ENCODE measurements around the gene CHAT. TPM values are rescaled to one million over a fixed set of nuclear protein-coding genes. Genes with fewer than 3 reads are reported as not detected.

Gene CHAT
- total RNA-seq, 4 donors from 2014 or later, result not detected

- H3K4me3 ChIP-seq, result no peak overlapping the region
- no peaks in the 10 kb centered on the region for H3K4me1 ChIP-seq
- H3K36me3 ChIP-seq, result no peaks in the 10 kb centered on the region
- no peak for DNase-seq (ENCODE audit: low spot score in 2 of 2)
- H3K27me3 ChIP-seq, result peaks cover 0 to 16% of the 10 kb centered on the region in 2 donors
- no peak overlapping the region for H3K27ac ChIP-seq
- no peak for TF ChIP-seq EP300 (IDR thresholded peaks at IDR 0.05)
- no peak for TF ChIP-seq POLR2A (IDR thresholded peaks at IDR 0.05)
- TF ChIP-seq CTCF (IDR thresholded peaks at IDR 0.05), result no peak
- no peaks in the 10 kb centered on the region for H3K9me3 ChIP-seq
- 83 to 87% methylated on average over 5 of the region's 5 CpGs for WGBS, 2 donors
These were observed 29.6 kb downstream of the CHAT start for GRCh38 chr10:49643241-49644034.

GRCh38 chr10:49644035-49644646, 30.3 kb downstream of the CHAT start:
- peaks cover 0 to 16% of the 10 kb centered on the region in 2 donors for H3K27me3 ChIP-seq
- no peak for DNase-seq (ENCODE audit: low spot score in 2 of 2)
- no peaks in the 10 kb centered on the region for H3K36me3 ChIP-seq
- H3K4me1 ChIP-seq, result no peaks in the 10 kb centered on the region
- no peak for TF ChIP-seq CTCF (IDR thresholded peaks at IDR 0.05)
- no peak for TF ChIP-seq EP300 (IDR thresholded peaks at IDR 0.05)
- TF ChIP-seq POLR2A (IDR thresholded peaks at IDR 0.05), result no peak
- no peak overlapping the region for H3K27ac ChIP-seq
- no peaks in the 10 kb centered on the region for H3K9me3 ChIP-seq
- H3K4me3 ChIP-seq, result no peak overlapping the region
- 77 to 82% methylated on average over 7 of the region's 7 CpGs for WGBS, 2 donors

- no peak for TF ChIP-seq CTCF (IDR thresholded peaks at IDR 0.05)
- no peak for TF ChIP-seq POLR2A (IDR thresholded peaks at IDR 0.05)
- TF ChIP-seq EP300 (IDR thresholded peaks at IDR 0.05), result no peak
These were observed 31.6 kb downstream of the CHAT start for GRCh38 chr10:49645417-49645816.

DNA sequence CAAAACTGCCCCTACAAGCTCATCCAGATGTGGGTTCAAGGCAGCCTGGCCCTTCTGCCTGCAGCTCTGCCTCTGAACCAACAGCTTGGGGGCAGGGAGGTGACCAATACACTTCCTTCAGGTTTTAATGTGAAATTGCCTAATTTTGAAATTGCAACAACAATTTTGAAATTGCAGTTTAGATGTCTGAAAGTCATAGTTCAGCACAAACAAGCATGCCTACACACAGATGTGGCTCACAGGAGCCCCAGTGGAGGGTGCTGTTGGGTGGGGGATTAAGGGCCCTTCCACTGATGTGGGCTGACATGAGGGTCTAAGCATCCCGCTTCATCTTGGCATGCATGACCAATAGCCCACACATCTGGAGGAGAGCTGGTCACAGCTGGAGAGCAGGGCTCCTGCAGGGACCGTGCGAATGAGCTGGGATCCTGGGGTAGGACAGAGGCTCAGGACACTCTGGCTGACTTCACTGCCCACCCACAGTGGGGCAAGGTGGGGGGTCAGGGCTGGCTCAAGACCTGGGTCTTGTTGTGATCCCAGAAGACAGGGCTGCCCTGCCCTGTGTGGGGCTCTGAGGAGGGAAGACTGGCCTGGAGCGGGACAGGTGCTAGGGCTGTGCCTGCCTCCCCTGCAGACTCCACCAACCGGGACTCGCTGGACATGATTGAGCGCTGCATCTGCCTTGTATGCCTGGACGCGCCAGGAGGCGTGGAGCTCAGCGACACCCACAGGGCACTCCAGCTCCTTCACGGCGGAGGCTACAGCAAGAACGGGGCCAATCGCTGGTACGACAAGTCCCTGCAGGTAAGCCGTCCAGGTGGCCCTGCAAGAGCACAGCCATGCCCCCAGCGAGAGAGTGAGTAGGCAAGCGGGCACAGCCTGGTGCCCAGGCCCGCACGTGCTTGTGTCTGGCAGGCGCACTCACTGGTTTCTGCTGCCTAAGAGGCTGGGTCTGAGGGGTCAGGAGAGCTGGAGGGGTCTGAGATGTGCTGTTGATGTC, 32.3 kb downstream of the CHAT start:
- no peak for DNase-seq (ENCODE audit: low spot score in 2 of 2)
- peaks cover 0 to 6% of the 10 kb centered on the region in 2 donors for H3K27me3 ChIP-seq

More at GRCh38 chr10:49645417-49645816, 31.6 kb downstream of the CHAT start:
- Histone ChIP-seq H3K4me1 (no peaks in the 10 kb centered on the region), H3K9me3 (no peaks in the 10 kb centered on the region), H3K4me3 (no peak overlapping the region), H3K27me3 (peaks cover 0 to 13% of the 10 kb centered on the region in 2 donors), H3K36me3 (no peaks in the 10 kb centered on the region), H3K27ac (no peak overlapping the region)
- WGBS, 2 donors, result 72 to 82% methylated on average over 8 of the region's 8 CpGs
- DNase-seq (ENCODE audit: low spot score in 2 of 2), result no peak

More for the DNA sequence above, 32.3 kb downstream of the CHAT start:
- Histone ChIP-seq H3K36me3 (no peaks in the 10 kb centered on the region), H3K4me3 (no peak overlapping the region), H3K4me1 (no peaks in the 10 kb centered on the region), H3K27ac (no peak overlapping the region), H3K9me3 (no peaks in the 10 kb centered on the region)
- WGBS, 2 donors, result 87 to 89% methylated on average over 12 to 21 of the region's 22 CpGs
- TF ChIP-seq POLR2A (IDR thresholded peaks at IDR 0.05) (no peak), CTCF (IDR thresholded peaks at IDR 0.05) (no peak), EP300 (IDR thresholded peaks at IDR 0.05) (no peak)

All from tibial nerve (tissue), 4 donors.